ENCODE measurements around the gene TBXA2R.

DNA sequence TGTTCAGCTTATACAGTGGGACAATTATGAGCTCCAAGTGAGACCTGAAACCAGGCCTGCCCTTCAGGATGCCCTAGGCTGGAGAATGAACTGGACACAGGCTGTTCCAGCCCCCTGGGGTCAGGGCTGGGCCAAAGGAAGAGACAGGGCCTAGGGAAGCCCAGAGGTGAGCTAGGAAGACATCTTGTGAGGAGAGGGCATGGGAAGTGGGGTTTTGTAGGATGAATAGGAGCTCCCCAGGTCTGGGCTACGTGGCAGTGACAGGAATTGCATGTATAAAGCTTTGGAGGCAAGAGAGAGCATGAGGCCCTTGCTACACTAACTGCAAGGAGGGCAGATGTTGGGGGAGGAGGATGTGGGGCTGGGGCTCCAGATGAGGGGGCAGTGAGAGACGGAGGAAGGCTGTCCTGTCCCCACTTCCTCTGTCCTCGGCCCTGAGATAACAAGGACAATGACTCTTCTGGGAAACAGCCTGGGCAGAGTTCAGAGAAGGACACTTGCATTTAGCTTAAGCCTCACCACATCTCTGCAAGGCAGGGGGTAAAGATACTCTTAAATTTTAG lies 1.5 kb upstream of the TBXA2R start:
- TF ChIP-seq, protein P1, sequence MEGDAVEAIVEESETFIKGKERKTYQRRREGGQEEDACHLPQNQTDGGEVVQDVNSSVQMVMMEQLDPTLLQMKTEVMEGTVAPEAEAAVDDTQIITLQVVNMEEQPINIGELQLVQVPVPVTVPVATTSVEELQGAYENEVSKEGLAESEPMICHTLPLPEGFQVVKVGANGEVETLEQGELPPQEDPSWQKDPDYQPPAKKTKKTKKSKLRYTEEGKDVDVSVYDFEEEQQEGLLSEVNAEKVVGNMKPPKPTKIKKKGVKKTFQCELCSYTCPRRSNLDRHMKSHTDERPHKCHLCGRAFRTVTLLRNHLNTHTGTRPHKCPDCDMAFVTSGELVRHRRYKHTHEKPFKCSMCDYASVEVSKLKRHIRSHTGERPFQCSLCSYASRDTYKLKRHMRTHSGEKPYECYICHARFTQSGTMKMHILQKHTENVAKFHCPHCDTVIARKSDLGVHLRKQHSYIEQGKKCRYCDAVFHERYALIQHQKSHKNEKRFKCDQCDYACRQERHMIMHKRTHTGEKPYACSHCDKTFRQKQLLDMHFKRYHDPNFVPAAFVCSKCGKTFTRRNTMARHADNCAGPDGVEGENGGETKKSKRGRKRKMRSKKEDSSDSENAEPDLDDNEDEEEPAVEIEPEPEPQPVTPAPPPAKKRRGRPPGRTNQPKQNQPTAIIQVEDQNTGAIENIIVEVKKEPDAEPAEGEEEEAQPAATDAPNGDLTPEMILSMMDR (IDR thresholded peaks at IDR 0.05): no peak
- no peak for TF ChIP-seq POLR2AphosphoS5 (IDR thresholded peaks at IDR 0.05)

Measured in breast epithelium (tissue), 3 donors.